PC-3 (cell line): ENCODE results near the gene FAM234A. TPM values are rescaled to one million over a fixed set of nuclear protein-coding genes. Genes with fewer than 3 reads are reported as not detected.
A peak's percentile ranks its signal among the peaks of the same experiment; 100 is the strongest.

ENCODE experiments used
- ATAC-seq: fragments of 200-7000 bp; cut with Tn5 transposase; 2 replicates; pipeline ENCODE4 v1.9.1; 2020; ENCODE audit warnings: mild to moderate bottlenecking, moderate library complexity
- Bru-seq: library from RNA; stranded (reverse); fragments of 400-500 nt; gene quantifications from one replicate; lab custom pipeline; 2021; lab: Mats Ljungman, UMichigan
- BruChase-seq, 2 experiments: library from RNA; stranded (reverse); fragments of 400-500 nt; gene quantifications; one replicate each; lab custom pipeline; 2021; lab: Mats Ljungman, UMichigan
- BruUV-seq: library from RNA; stranded (reverse); fragments of 400-500 nt; replicated peaks from 2 replicates; lab custom pipeline; 2021; lab: Mats Ljungman, UMichigan
- CTCF ChIA-PET: fragments of 300-600 bp; sonication (Branson Sonifier 250); formaldehyde crosslinking; loops from one replicate; lab custom pipeline; 2022; ENCODE audit warnings: antibody characterized with exemption; lab: Charles Lee
- POLR2A ChIA-PET: fragments of 300-600 bp; sonication (Branson Sonifier 250); formaldehyde crosslinking; loops from one replicate; lab custom pipeline; 2022; ENCODE audit warnings: antibody characterized with exemption; ENCODE audit not compliant: unreplicated experiment; lab: Charles Lee
- DNase-seq: peaks from one replicate; pipeline ENCODE4 v3.0.0-alpha.2; 2015
- H2AFZ ChIP-seq: fragments of 300-600 bp; sonication (generic); 2 replicates; pipeline ENCODE4 v1.6.0; 2016; ENCODE audit warnings: antibody characterized with exemption, low read length
- H3F3A ChIP-seq: fragments of 300-600 bp; sonication (generic); one replicate; pipeline ENCODE4 v1.6.0; 2017; ENCODE audit warnings: antibody characterized with exemption, low read length, control low read depth, mild to moderate bottlenecking; ENCODE audit not compliant: unreplicated experiment
- H3K27ac ChIP-seq: fragments of 300-600 bp; sonication (generic); 2 replicates; pipeline ENCODE4 v1.5.1; 2016; ENCODE audit warnings: mild to moderate bottlenecking, low read length
- H3K27me3 ChIP-seq: fragments of 300-600 bp; sonication (generic); 2 replicates; pipeline ENCODE4 v1.6.1; 2016; ENCODE audit warnings: low read length, mixed read lengths
- H3K36me3 ChIP-seq: fragments of 300-600 bp; sonication (generic); 2 replicates; pipeline ENCODE4 v1.6.1; 2016; ENCODE audit warnings: low read depth, mixed run types, low read length, mixed read lengths
- H3K4me1 ChIP-seq: fragments of 300-600 bp; sonication (generic); 2 replicates; pipeline ENCODE4 v1.5.1; 2016; ENCODE audit warnings: low read length; ENCODE audit not compliant: insufficient read depth
- H3K4me2 ChIP-seq: fragments of 300-600 bp; sonication (generic); 2 replicates; pipeline ENCODE4 v1.6.0; 2016; ENCODE audit warnings: low read length
- H3K4me3 ChIP-seq: fragments of 300-600 bp; sonication (generic); 2 replicates; pipeline ENCODE4 v1.5.1; 2016; ENCODE audit warnings: mild to moderate bottlenecking, low read length, mixed read lengths
- H3K79me2 ChIP-seq: fragments of 300-600 bp; sonication (generic); 2 replicates; pipeline ENCODE4 v1.6.1; 2017; ENCODE audit warnings: low read length, mixed read lengths
- H3K9ac ChIP-seq: fragments of 300-600 bp; sonication (generic); 2 replicates; pipeline ENCODE4 v1.6.0; 2016; ENCODE audit warnings: mild to moderate bottlenecking, low read length
- H3K9me2 ChIP-seq: fragments of 300-600 bp; sonication (generic); replicated peaks from 2 replicates; pipeline ENCODE4 v1.6.1; 2016; ENCODE audit warnings: mixed run types, low read length, mixed read lengths
- H3K9me3 ChIP-seq: fragments of 300-600 bp; sonication (generic); 2 replicates; pipeline ENCODE4 v1.6.1; 2016; ENCODE audit warnings: low read length, mixed read lengths
- H4K20me1 ChIP-seq: fragments of 300-600 bp; sonication (generic); 2 replicates; pipeline ENCODE4 v1.6.1; 2016; ENCODE audit warnings: low read length, mixed read lengths
- EZH2 ChIP-seq: fragments of 300-600 bp; sonication (generic); IDR thresholded peaks from one replicate; pipeline ENCODE4 v1.6.1; 2017; ENCODE audit warnings: antibody characterized with exemption, mild to moderate bottlenecking, low read length; ENCODE audit not compliant: unreplicated experiment
- EZH2phosphoT487 ChIP-seq: fragments of 300-600 bp; sonication (generic); IDR thresholded peaks from 2 replicates; pipeline ENCODE4 v1.6.1; 2018; ENCODE audit warnings: mild to moderate bottlenecking, antibody characterized with exemption, low read length, borderline replicate concordance
- intact Hi-C: fragments of 100-400 bp; cut with micrococcal nuclease; formaldehyde crosslinking; loops from 2 replicates; pipeline ENCODE4 v1.9.0; 2023
- long read RNA-seq: library from polyadenylated mRNA; unstranded; transcript quantifications from one replicate; pipeline ENCODE4 v2.0.0, GENCODE V29; 2021; ENCODE audit not compliant: unreplicated experiment
- total RNA-seq: library from RNA; depleted of rRNA; stranded (reverse); fragments of >200 nt; gene quantifications from 2 replicates; pipeline ENCODE4 v1.2.3, GENCODE V29; 2014; rRNA removed
- TF ChIP-seq, protein P1 (sequence below): fragments of 300-600 bp; sonication (generic); conservative IDR thresholded peaks from 2 replicates; pipeline ENCODE4 v1.5.1; 2017; ENCODE audit warnings: antibody characterized with exemption, low read depth, mild to moderate bottlenecking, low read length

Gene FAM234A
- total RNA-seq (31.4 and 38.0 TPM in 2 replicates), Bru-seq, nascent RNA (percentile 52 among the genes with signal in this experiment), BruChase-seq, experiment 1, labeled RNA remaining after a 6-hour chase (percentile 54 among the genes with signal in this experiment), BruChase-seq, experiment 2, labeled RNA remaining after a 2-hour chase (percentile 55 among the genes with signal in this experiment)
- long read RNA-seq, transcript FAM234A-203 (13 exons, 3,213 nt) = major isoform, 101 of 205 reads
- long read RNA-seq, partial matches to known transcripts = 77 of 205 reads
- long read RNA-seq, other reads (novel, unspliced or antisense) = 27 of 205 reads

GRCh38 chr16:234468-235305, at the start of gene FAM234A:
TSS of gene FAM234A (plus strand) at chr16:234821. CDS start at chr16:254414, 19,593 bp downstream.
- DNase-seq (peak; percentile 91), ATAC-seq (peak; percentile 85)
- H3K4me3 ChIP-seq = peak within 1 kb of the TSS; percentile 95
- CTCF ChIA-PET = interaction anchor here (0.7 kb wide), 2 partner anchors 39 to 190 kb away, joined by 3 to 6 read pairs; no protein-coding TSS in a partner anchor
- H3K27me3 ChIP-seq = no peaks in the 10 kb centered on the region
- no peaks in the 10 kb centered on the region for H3K9me2 ChIP-seq
- no peaks in the 10 kb centered on the region for H3K36me3 ChIP-seq
- BruUV-seq = no TSS peak
- H3F3A ChIP-seq = no peaks in the 10 kb centered on the region
- H4K20me1 ChIP-seq = no peaks in the 10 kb centered on the region
- H2AFZ ChIP-seq = peak within 1 kb of the TSS; percentile 82
- POLR2A ChIA-PET = interaction anchor here (0.6 to 0.7 kb wide), 2 partner anchors 118 to 128 kb away, joined by 3 to 36 read pairs; no protein-coding TSS in a partner anchor
- H3K4me1 ChIP-seq = no peaks in the 10 kb centered on the region
- TF ChIP-seq EZH2 (no peak), EZH2phosphoT487 (no peak)
- TF ChIP-seq, protein P1, sequence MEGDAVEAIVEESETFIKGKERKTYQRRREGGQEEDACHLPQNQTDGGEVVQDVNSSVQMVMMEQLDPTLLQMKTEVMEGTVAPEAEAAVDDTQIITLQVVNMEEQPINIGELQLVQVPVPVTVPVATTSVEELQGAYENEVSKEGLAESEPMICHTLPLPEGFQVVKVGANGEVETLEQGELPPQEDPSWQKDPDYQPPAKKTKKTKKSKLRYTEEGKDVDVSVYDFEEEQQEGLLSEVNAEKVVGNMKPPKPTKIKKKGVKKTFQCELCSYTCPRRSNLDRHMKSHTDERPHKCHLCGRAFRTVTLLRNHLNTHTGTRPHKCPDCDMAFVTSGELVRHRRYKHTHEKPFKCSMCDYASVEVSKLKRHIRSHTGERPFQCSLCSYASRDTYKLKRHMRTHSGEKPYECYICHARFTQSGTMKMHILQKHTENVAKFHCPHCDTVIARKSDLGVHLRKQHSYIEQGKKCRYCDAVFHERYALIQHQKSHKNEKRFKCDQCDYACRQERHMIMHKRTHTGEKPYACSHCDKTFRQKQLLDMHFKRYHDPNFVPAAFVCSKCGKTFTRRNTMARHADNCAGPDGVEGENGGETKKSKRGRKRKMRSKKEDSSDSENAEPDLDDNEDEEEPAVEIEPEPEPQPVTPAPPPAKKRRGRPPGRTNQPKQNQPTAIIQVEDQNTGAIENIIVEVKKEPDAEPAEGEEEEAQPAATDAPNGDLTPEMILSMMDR = peak; percentile 35
- H3K27ac ChIP-seq = peak within 1 kb of the TSS; percentile 89
- no peaks in the 10 kb centered on the region for H3K9me3 ChIP-seq
- intact Hi-C loops = no loop called here
- H3K9ac ChIP-seq = peak within 1 kb of the TSS; percentile 97
- peak within 1 kb of the TSS; percentile 93 for H3K4me2 ChIP-seq
- no peaks in the 10 kb centered on the region for H3K79me2 ChIP-seq

- Histone ChIP-seq H2AFZ (no peak overlapping the region), H3K27me3 (no peaks in the 10 kb centered on the region), H4K20me1 (no peaks in the 10 kb centered on the region), H3K27ac (no peak overlapping the region), H3K4me1 (peaks cover 5% of the 10 kb centered on the region; the same call in 1 of the 2 replicates), H3K4me2 (no peak overlapping the region), H3K9me2 (no peaks in the 10 kb centered on the region), H3K9ac (no peak overlapping the region), H3K36me3 (peaks cover 11% of the 10 kb centered on the region), H3K9me3 (no peaks in the 10 kb centered on the region), H3K79me2 (no peaks in the 10 kb centered on the region), H3F3A (no peaks in the 10 kb centered on the region), H3K4me3 (no peak overlapping the region)
- DNase-seq (no peak), ATAC-seq (no peak)
- BruUV-seq = no TSS peak
- ChIA-PET POLR2A (no interaction called here), CTCF (no interaction called here)
- intact Hi-C loops = no loop called here
- TF ChIP-seq EZH2phosphoT487 = no peak
Measured at GRCh38 chr16:185213-185612, 49.4 kb upstream of the FAM234A start.

DNA sequence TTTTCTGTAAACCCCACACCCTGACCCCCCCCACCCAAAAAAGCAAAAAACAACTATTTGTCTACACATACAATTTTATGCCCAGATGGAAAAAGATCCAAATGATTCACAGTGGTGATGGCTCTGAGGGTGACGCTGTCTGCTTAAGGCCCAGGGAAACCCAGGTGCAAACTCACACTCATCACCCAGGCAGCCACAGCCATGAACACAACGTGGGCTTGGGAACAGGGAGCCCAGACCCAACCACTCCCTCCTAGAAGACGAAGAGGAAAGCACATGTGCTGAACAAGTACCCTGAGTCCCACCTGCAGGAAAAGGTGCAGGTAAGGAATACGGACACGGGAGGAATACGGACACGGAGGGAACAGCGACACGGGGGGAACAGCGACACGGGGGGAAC, 48.9 kb upstream of the FAM234A start:
- Histone ChIP-seq H3K4me1 (peaks cover 5% of the 10 kb centered on the region; the same call in 1 of the 2 replicates), H3F3A (no peaks in the 10 kb centered on the region), H3K4me2 (no peak overlapping the region), H3K36me3 (peaks cover 13% of the 10 kb centered on the region), H3K9me2 (no peaks in the 10 kb centered on the region), H3K9ac (no peak overlapping the region), H2AFZ (no peak overlapping the region), H3K79me2 (no peaks in the 10 kb centered on the region), H3K9me3 (no peaks in the 10 kb centered on the region), H3K27ac (no peak overlapping the region), H3K27me3 (no peaks in the 10 kb centered on the region), H3K4me3 (no peak overlapping the region), H4K20me1 (no peaks in the 10 kb centered on the region)
- intact Hi-C loops = no loop called here
- no peak for TF ChIP-seq EZH2
- no peak for TF ChIP-seq EZH2phosphoT487
- TF ChIP-seq, protein P1 = no peak
- DNase-seq = no peak
- no TSS peak for BruUV-seq
- CTCF ChIA-PET = no interaction called here
- POLR2A ChIA-PET = no interaction called here
- ATAC-seq = no peak
